H7 (cell line): ENCODE data around the gene ROR1. TPM values are rescaled to one million over a fixed set of nuclear protein-coding genes. Genes with fewer than 3 reads are reported as not detected.

Experiments used
- DNase-seq: peaks from one replicate; pipeline ENCODE4 v3.0.0; 2012
- H3K27me3 ChIP-seq: 2 replicates; pipeline ENCODE4 v1.6.0; 2011; ENCODE audit warnings: mild to moderate bottlenecking, low read length; ENCODE audit not compliant: control insufficient read depth, insufficient read depth
- H3K36me3 ChIP-seq: replicated peaks from 2 replicates; pipeline ENCODE4 v1.5.1; 2011; ENCODE audit warnings: low read length; ENCODE audit not compliant: control insufficient read depth, insufficient read depth
- H3K4me3 ChIP-seq: 2 replicates; pipeline ENCODE4 v1.5.1; 2011; ENCODE audit warnings: low read depth, mild to moderate bottlenecking, control low read depth, low read length, moderate library complexity; ENCODE audit not compliant: insufficient read depth
- total RNA-seq: library from RNA; depleted of rRNA; stranded (reverse); fragments of >200 nt; shearing (Covaris generic); gene quantifications from 2 replicates; pipeline ENCODE4 v1.2.3, GENCODE V29; 2014

The ROR1 gene
- total RNA-seq, 1 experiment from 2014 or later: 63.4 TPM

DNA sequence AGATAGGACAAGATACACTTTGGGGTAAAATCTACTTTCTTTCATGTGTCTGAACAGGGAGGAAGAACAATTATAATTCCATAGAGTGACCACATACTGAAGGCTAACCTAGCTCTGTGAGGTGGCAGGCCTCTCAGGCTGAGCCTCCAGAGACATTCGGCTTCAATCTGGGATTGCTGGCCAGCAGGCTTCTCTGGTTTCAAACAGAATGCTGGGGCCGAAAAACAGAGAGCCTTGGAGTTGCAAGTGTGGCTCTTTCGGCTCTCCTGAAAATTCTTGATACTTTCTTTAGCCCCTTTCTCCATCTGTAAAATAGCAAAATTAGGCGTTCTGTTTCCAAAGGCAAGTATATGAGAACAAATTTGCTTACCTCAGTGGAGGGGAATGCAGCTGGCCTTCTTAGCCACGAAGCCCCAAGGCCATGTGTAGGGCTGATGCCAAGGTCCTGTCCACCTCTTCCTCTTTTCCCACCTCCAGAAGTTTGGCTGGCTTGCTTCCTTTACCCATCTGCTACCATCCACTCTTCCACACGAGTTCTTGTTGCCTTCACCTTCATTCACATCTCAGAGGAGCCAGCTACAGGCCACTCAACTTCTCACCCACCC, 399.6 kb downstream of the ROR1 start:
- no peak for DNase-seq
- H3K36me3 ChIP-seq: peaks cover 2% of the 10 kb centered on the region
- H3K27me3 ChIP-seq: no peaks in the 10 kb centered on the region
- H3K4me3 ChIP-seq: no peak overlapping the region

- H3K36me3 ChIP-seq: peaks cover 2% of the 10 kb centered on the region
- H3K27me3 ChIP-seq: no peaks in the 10 kb centered on the region
- DNase-seq: no peak
- H3K4me3 ChIP-seq: no peak overlapping the region
These were observed 401.8 kb downstream of the ROR1 start for GRCh38 chr1:64175639-64176038.

- Histone ChIP-seq H3K36me3 (peaks cover 2% of the 10 kb centered on the region), H3K4me3 (no peak overlapping the region), H3K27me3 (no peaks in the 10 kb centered on the region)
- DNase-seq: no peak
These were observed 402.8 kb downstream of the ROR1 start for GRCh38 chr1:64176659-64177058.

- peaks cover 2% of the 10 kb centered on the region for H3K36me3 ChIP-seq
- H3K27me3 ChIP-seq: no peaks in the 10 kb centered on the region
- no peak for DNase-seq
- H3K4me3 ChIP-seq: no peak overlapping the region
These were observed 405.8 kb downstream of the ROR1 start for GRCh38 chr1:64179588-64179987.

DNA sequence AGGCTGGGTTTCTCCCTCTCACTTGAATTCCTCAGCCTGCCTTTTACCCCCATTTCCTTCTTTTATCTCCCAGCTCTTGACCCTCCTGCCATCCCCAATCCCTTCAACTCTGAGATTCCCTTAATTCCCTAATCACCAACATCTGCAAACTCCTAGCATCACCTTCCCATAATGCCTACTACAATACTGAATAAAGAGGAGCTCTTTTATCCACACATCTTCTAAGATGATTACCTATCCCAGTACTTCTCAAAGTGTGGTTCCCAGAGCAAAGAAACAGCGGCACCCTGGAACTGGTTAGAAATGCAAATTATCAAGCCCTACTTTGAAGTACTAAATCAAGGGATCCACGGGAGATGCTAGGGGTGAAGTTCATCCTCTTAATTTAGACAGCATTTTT, 408.4 kb downstream of the ROR1 start:
- DNase-seq: no peak
- Histone ChIP-seq H3K27me3 (no peaks in the 10 kb centered on the region), H3K4me3 (no peak overlapping the region), H3K36me3 (peaks cover 2% of the 10 kb centered on the region)

- H3K36me3 ChIP-seq: no peaks in the 10 kb centered on the region; the same call in 1 of the 2 replicates
- no peak for DNase-seq
These were observed 409.7 kb downstream of the ROR1 start for GRCh38 chr1:64183395-64184002.

GRCh38 chr1:64184003-64184440, 410.2 kb downstream of the ROR1 start:
- H3K36me3 ChIP-seq: no peaks in the 10 kb centered on the region; the same call in 1 of the 2 replicates
- no peak for DNase-seq

More at GRCh38 chr1:64183395-64184002, 409.7 kb downstream of the ROR1 start:
- Histone ChIP-seq H3K27me3 (no peaks in the 10 kb centered on the region), H3K4me3 (no peak overlapping the region)

DNA sequence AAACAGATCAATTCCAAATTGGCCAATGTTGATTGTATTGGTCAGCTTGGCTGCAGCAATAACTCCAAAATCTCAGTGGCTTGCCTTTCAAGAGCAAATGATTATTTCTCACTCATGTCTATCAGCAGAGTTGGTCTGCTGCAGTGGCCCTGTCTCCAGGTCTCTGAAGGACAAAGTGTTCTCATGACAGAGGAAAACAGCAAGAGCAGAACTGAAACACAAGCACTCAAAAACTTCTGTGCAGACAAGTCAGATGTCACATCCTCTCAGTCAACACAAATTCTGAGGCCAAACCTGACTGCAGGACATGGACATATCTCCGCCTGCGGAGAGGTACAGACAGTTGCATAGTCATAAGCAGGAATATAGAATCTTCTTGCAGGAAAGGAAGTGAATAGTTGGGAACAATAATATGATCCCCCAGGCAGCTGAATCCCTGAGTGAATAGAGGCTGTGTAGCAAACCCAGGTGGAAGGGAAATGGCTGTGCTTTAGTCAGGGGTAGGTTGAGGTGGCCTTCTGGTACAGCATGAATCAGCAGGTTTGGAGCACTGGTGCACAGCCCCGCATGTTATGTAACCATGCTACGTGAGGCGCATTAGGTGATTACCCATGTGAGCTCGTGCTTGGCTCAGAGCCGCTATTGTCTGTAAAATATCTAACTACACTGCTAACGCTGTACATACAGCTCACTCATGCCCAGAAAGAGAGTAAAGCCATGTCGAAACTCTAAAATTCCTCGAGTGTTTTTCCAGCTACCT, 412.5 kb downstream of the ROR1 start:
- Histone ChIP-seq H3K36me3 (no peaks in the 10 kb centered on the region), H3K4me3 (no peak overlapping the region), H3K27me3 (no peaks in the 10 kb centered on the region)
- DNase-seq: no peak

More at GRCh38 chr1:64184003-64184440, 410.2 kb downstream of the ROR1 start:
- Histone ChIP-seq H3K4me3 (no peak overlapping the region), H3K27me3 (no peaks in the 10 kb centered on the region)

DNA sequence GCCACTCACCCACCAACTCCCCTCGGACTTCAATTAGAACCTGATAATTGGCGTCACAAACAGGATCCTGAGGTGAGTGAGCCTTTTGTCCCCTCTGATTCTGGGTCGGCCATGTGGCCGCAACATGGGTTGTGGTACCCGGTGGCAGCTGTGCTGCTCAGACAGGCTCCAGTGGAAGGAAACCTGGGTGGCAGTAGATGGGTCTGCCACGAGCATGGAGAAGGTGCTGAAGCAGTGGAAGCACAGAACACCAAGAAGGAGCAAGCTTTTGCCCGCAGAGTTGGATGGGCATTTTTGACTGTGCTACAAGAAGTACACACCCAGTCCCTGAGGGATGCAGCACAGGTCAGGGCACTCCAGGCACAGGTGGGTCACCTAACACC, 413.1 kb downstream of the ROR1 start:
- no peak overlapping the region for H3K4me3 ChIP-seq
- DNase-seq: no peak
- H3K27me3 ChIP-seq: no peaks in the 10 kb centered on the region
- H3K36me3 ChIP-seq: no peaks in the 10 kb centered on the region

DNA sequence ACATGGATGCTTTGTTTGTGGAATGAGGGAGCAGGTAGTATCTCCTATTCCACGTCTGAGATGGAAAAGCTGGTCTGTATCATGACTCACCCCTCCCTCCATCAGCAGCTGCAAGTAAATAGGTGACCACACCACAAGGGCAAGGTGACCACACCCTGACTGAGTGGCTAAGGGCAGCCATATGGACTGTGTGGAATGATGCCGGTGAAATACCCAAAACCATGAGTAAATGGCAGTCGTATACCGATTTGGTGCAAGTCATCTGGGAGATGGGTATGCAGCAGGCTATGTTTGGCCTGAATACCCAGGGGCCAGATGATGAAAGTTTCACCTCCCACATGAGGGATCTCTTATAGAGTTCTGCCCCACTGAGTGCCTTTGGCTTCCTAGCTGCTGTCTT, 413.8 kb downstream of the ROR1 start:
- no peaks in the 10 kb centered on the region for H3K36me3 ChIP-seq
- DNase-seq: no peak
- no peaks in the 10 kb centered on the region for H3K27me3 ChIP-seq
- no peak overlapping the region for H3K4me3 ChIP-seq

- DNase-seq: no peak
- Histone ChIP-seq H3K27me3 (no peaks in the 10 kb centered on the region), H3K36me3 (no peaks in the 10 kb centered on the region), H3K4me3 (no peak overlapping the region)
These were observed 418.5 kb downstream of the ROR1 start for GRCh38 chr1:64192290-64192689.

DNA sequence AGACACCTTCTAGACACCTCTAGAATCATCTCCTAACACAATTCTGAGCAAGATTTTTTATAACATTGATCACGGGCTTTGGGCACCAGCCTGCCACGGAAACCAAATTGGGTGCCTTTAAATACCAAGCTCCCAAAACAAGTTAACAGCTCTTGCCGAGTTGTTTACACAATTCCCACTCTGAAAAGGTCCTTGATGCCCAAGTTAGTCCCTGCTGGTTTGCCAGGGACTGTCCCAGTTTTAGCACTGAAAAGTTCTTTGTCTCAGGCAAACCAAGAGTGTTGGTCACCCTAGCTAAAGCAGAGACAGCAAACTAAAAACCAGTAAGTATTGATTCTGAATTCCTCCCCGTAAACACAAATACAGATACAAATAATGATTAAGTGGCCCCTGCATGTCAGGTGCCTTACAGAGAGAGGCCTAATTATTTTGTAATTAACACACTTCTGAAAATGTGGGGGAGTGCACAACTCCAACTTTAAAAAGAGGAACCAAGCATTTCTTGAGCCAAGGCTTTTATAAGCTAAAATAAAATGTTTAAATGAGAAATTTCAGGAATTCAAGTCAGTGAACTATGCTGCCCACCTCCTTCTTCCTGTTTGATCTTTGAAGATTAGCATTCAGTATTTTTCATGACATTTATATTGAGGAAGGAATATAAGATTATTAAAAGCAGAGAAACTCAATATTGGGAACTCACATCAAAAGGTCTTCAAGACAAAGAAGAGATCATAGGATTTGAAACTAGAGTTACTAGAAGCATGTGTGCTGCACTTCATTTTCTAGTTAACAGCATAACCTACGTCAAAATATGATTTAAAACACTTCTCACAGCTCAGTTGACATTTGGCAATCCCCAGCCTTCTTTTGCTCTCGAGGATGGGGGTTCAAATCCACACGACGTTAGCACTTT, 420.6 kb downstream of the ROR1 start:
- H3K36me3 ChIP-seq: no peaks in the 10 kb centered on the region
- H3K27me3 ChIP-seq: no peaks in the 10 kb centered on the region
- no peak overlapping the region for H3K4me3 ChIP-seq
- no peak for DNase-seq

DNA sequence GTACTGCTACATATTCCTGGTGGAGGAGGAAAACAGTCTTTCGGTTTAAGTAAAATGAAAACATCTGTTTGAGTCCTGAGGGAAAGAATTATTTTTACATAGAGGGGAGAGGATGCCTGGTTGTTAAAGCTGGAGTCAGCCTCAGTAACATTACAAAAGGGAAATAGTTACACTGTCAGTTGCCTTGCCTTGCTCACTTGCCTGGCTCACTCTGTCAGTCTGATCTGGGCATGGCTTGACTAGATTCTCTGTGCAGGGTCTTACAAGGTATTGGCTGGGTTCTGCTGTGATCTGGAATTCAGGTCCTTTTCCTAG, 421.2 kb downstream of the ROR1 start:
- no peaks in the 10 kb centered on the region for H3K36me3 ChIP-seq
- H3K27me3 ChIP-seq: no peaks in the 10 kb centered on the region
- no peak overlapping the region for H3K4me3 ChIP-seq
- DNase-seq: no peak

- H3K36me3 ChIP-seq: no peaks in the 10 kb centered on the region
- no peak for DNase-seq
- H3K4me3 ChIP-seq: no peak overlapping the region
- no peaks in the 10 kb centered on the region for H3K27me3 ChIP-seq
These were observed 422.5 kb downstream of the ROR1 start for GRCh38 chr1:64196074-64196870.
